Transverse colon (tissue), 4 donors: ENCODE measurements around the gene DCTPP1. TPM values are rescaled to one million over a fixed set of nuclear protein-coding genes. Genes with fewer than 3 reads are reported as not detected.
"Not testable (repeated sequence)": the region's sequence is repeated elsewhere in the genome, so short reads cannot be mapped to it uniquely, and the experiment has no call there.

Source experiments
- DNase-seq: peaks from one replicate; pipeline ENCODE4 v3.0.0-alpha.2; 2019
- H3K27ac ChIP-seq, 4 donors: fragments of 200-600 bp; sonication (generic); 2 replicates each; pipeline ENCODE4 v1.5.1; 2016 to 2018; ENCODE audit warnings: inconsistent platforms in 4 of 4
- H3K27me3 ChIP-seq: fragments of 200-600 bp; sonication (generic); 2 replicates; pipeline ENCODE4 v1.5.1; 2017; ENCODE audit warnings: inconsistent platforms
- H3K36me3 ChIP-seq, 4 donors: fragments of 200-600 bp; sonication (generic); 2 replicates each; pipeline ENCODE4 v1.5.1; 2017 to 2019; ENCODE audit warnings: inconsistent platforms in 4 of 4
- H3K4me1 ChIP-seq, 4 donors: fragments of 200-600 bp; sonication (generic); 2 replicates each; pipeline ENCODE4 v1.5.1; 2017 to 2020; ENCODE audit warnings: inconsistent platforms in 4 of 4
- H3K4me3 ChIP-seq, 4 donors: fragments of 200-600 bp; sonication (generic); 1 replicate in 1 of 4; 2 replicates in 3 of 4; pipeline versions ENCODE4 v1.5.1 to v1.6.1; 2017 to 2019; ENCODE audit warnings: inconsistent platforms in 4 of 4
- H3K9me3 ChIP-seq, 2 donors: fragments of 200-600 bp; sonication (generic); 2 replicates each; pipeline ENCODE4 v1.5.1; 2017 to 2019; ENCODE audit warnings: inconsistent platforms in 2 of 2
- EP300 ChIP-seq: sonication (generic); formaldehyde crosslinking; IDR thresholded peaks from one replicate; pipeline ENCODE4 v1.6.1; 2017; ENCODE audit warnings: antibody characterized with exemption, low read depth
- POLR2A ChIP-seq: fragments of 450-650 bp; IDR thresholded peaks from one replicate; pipeline ENCODE4 v1.6.1; 2016; ENCODE audit warnings: antibody characterized with exemption, mild to moderate bottlenecking, moderate library complexity
- POLR2AphosphoS5 ChIP-seq, 3 donors: sonication (generic); formaldehyde crosslinking; IDR thresholded peaks; one replicate each; pipeline ENCODE4 v1.6.1; 2016; ENCODE audit warnings: antibody characterized with exemption in 3 of 3
- WGBS, 2 donors: methylation state at CpG; one replicate each; pipeline ENCODE4 v1.1.5; 2018; ENCODE audit warnings: low coverage in 1 of 2; 5-methylcytosine and 5-hydroxymethylcytosine counted together
- in situ Hi-C, 4 donors: fragments of 200-750 bp; cut with MboI; loops; one replicate each; pipeline versions ENCODE4 v1.15.0 to v1.15.1; 2017; ENCODE audit warnings: low sequenced_read_pairs in 3 of 4, low pct_ligation_motif_present in 1 of 4, low pct_unique_long_range_greater_than_20kb in 1 of 4
- intact Hi-C: fragments of 100-400 bp; cut with DNase I; formaldehyde crosslinking; loops from one replicate; pipeline ENCODE4 v1.15.1; 2023; ENCODE audit warnings: low total_unique reads
- total RNA-seq, 4 donors: library from RNA; depleted of rRNA; stranded (reverse); fragments of >200 nt; gene quantifications; one replicate each; pipeline ENCODE4 v1.1.0, GENCODE V29; 2016
- TF ChIP-seq, protein P1 (sequence below), 5 experiments: fragments of 200-600 bp in 3 of 5; fragments of 450-650 bp in 2 of 5; sonication (generic) in 3 of 5; IDR thresholded peaks; 1 replicate in 2 of 5; 2 replicates in 3 of 5; pipeline ENCODE4 v1.5.1; 2016 to 2017; ENCODE audit warnings: antibody characterized with exemption in 5 of 5, inconsistent platforms in 3 of 5, mild to moderate bottlenecking in 2 of 5, moderate library complexity in 1 of 5

Gene DCTPP1
- total RNA-seq: 10 to 100 TPM; 35.2 to 74.1 (median 50.0) TPM

DNA sequence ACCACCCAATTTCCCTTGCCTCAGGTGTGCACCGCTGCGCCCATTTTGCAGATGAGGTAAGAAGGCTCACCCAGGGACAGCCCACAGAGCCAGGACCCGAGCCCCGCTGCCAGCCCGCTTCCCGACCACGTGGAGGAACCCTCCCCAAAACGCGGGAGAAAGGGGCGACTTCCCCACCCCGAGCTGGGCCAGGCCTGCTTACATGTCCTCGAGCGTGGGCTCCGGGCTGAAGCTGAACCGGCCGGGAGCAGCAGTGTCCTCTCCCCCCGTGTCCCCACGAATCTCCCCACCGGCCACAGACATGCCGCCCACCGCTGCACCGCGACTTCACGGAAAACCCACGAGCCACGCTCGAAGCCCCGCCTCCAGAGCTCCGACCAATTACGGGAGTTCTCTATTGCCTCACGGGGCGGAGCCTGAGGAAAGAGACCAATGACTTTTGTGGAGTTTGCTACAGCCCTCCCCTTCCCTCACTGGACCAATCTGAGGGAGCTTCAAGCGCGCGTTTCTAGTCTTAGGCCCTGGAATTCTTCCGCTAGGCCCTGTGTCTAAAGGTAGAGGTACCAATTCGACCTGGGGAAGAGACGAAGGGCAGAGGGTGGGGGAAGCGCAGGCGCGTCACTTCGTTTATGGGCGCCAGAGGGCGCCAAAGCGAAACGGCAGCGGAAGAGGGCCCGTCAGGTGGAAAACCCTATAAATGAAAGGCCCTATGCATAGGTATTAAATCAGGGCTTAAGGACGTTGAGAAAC is at the start of gene DCTPP1:
Gene DCTPP1 (minus strand): TSS at position 353 of the 750 bp plus-strand sequence. CDS start 50 bp downstream, at position 303.
- H3K27ac ChIP-seq: peak within 1 kb of the TSS; percentile 88 to 92 (median 90)
- H3K36me3 ChIP-seq: no peaks in the 10 kb centered on the region
- intact Hi-C loops: no loop called here
- peak; percentile 97 for DNase-seq
- no peak for TF ChIP-seq EP300
- peak; percentile 48 for TF ChIP-seq POLR2A
- TF ChIP-seq POLR2AphosphoS5 (IDR thresholded peaks at IDR 0.05): peak; percentile 40 to 78 (median 44)
- TF ChIP-seq, protein P1, sequence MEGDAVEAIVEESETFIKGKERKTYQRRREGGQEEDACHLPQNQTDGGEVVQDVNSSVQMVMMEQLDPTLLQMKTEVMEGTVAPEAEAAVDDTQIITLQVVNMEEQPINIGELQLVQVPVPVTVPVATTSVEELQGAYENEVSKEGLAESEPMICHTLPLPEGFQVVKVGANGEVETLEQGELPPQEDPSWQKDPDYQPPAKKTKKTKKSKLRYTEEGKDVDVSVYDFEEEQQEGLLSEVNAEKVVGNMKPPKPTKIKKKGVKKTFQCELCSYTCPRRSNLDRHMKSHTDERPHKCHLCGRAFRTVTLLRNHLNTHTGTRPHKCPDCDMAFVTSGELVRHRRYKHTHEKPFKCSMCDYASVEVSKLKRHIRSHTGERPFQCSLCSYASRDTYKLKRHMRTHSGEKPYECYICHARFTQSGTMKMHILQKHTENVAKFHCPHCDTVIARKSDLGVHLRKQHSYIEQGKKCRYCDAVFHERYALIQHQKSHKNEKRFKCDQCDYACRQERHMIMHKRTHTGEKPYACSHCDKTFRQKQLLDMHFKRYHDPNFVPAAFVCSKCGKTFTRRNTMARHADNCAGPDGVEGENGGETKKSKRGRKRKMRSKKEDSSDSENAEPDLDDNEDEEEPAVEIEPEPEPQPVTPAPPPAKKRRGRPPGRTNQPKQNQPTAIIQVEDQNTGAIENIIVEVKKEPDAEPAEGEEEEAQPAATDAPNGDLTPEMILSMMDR (IDR thresholded peaks at IDR 0.05): peak; percentile 60 to 96 (median 84)
- no peaks in the 10 kb centered on the region for H3K27me3 ChIP-seq
- H3K9me3 ChIP-seq: no peaks in the 10 kb centered on the region
- peaks cover 0 to 23% (median 17%) of the 10 kb centered on the region in 4 donors for H3K4me1 ChIP-seq
- H3K4me3 ChIP-seq: peak within 1 kb of the TSS; percentile 51 to 70 (median 64)
- in situ Hi-C loops: loop anchor here in 2 of 4 donors (10.0 to 25.0 kb wide), 3 partner anchors 95 to 175 kb away; partner anchors contain the start of genes ZNF688 (in 1 of the 2), ZNF764 (in 1 of the 2) and ZNF768 (in 1 of the 2)
- WGBS, 2 donors: 1% methylated on average over 39 of the region's 49 CpGs; no CpG with 5 or more reads in 1 of the 2 donors

DNA sequence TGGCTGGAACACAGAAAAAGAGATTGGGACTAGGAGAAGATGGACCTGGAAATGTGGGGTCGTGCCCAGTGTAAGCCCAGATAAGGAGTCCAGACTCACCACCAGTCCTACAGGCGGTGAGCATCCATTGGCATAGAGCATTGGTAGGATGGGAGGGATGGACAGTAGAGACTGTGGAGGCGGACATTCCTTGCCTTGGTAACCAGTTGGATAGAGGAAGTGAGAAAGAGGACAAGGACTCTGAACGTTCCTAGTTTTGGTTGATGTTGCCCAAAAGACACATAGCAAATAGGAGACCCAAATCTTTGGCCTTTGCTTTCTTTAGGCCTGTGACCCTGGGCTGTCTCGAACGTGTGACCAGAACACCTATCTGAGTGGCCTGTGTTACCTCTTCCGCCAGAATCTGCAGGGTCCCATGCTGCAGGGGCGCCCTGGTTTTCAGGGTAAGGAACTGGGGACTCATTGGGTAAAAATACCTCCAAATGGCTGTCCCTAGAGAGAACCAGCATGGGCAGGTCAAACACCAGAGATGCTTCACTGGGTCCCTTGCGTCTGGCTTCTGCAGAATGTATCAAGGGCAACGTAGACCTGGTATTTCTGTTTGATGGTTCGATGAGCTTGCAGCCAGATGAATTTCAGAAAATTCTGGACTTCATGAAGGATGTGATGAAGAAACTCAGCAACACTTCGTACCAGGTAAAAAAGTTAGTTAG is 49.1 kb upstream of the DCTPP1 start:
- Histone ChIP-seq H3K27ac (no peak overlapping the region), H3K4me1 (no peaks in the 10 kb centered on the region), H3K36me3 (no peaks in the 10 kb centered on the region), H3K27me3 (peaks cover 4% of the 10 kb centered on the region), H3K4me3 (no peak overlapping the region), H3K9me3 (no peaks in the 10 kb centered on the region)
- WGBS, 2 donors: 81 to 84% methylated on average over 5 to 12 of the region's 12 CpGs
- intact Hi-C loops (no loop called here), in situ Hi-C loops (no loop called here)
- TF ChIP-seq, protein P1 (IDR thresholded peaks at IDR 0.05): no peak
- TF ChIP-seq EP300 (no peak), POLR2A (no peak), POLR2AphosphoS5 (IDR thresholded peaks at IDR 0.05) (no peak)
- no peak for DNase-seq

DNA sequence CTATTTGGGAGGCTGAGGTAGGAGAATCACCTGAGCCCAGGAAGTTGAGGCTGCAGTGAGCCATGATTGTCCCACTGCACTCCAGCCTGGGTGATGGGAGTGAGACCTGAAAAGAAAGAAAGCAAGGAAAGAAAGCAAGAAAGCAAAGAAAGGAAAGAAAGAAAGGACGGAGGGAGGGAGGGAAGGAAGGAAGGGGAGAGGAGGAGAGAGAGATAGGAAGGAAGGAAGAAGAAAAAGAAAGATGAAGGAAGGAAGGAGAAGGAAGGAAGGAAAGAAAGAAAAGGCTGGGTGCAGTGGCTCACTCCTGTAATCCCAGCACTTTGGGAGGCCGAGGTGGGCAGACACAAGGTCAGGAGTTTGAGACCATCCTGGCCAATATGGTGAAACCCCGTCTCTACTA is 47.9 kb upstream of the DCTPP1 start:
- DNase-seq, H3K36me3 ChIP-seq: not testable (repeated sequence)

DNA sequence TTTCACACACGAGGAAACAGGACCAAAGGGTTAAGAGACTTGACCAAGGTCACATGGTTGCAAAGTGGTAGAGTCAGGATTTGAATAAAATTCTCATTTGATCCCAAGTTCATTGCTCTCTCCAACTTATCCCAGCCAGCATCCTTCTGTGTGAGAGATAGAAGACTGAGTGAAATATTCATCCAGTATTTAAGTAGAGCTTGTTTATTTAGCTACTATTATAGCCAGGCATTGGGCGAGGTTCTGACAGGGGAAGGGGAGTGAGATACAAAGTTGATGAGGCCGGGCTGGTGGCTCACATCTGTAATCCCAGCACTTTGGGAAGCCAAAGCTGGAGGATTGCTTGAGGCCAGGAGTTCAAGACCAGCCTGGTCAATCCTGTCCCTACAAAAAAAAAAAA is 47.2 kb upstream of the DCTPP1 start:
- peaks cover 8% of the 10 kb centered on the region for H3K27me3 ChIP-seq
- H3K4me3 ChIP-seq: no peak overlapping the region
- no peak for DNase-seq
- intact Hi-C loops: no loop called here
- H3K9me3 ChIP-seq: no peaks in the 10 kb centered on the region
- TF ChIP-seq, protein P1 (IDR thresholded peaks at IDR 0.05): no peak
- TF ChIP-seq POLR2A (no peak), EP300 (no peak), POLR2AphosphoS5 (IDR thresholded peaks at IDR 0.05) (no peak)
- H3K27ac ChIP-seq: no peak overlapping the region
- WGBS, 2 donors: 60 to 69% methylated on average over 1 to 3 of the region's 3 CpGs
- in situ Hi-C loops: no loop called here
- no peaks in the 10 kb centered on the region for H3K4me1 ChIP-seq
- no peaks in the 10 kb centered on the region for H3K36me3 ChIP-seq

More for the DNA sequence above, 47.9 kb upstream of the DCTPP1 start:
- intact Hi-C loops, H3K27me3 ChIP-seq, H3K4me1 ChIP-seq, H3K9me3 ChIP-seq, H3K4me3 ChIP-seq, H3K27ac ChIP-seq, in situ Hi-C loops: not testable (repeated sequence)
- WGBS, 2 donors: 84 to 85% methylated on average over 3 of the region's 3 CpGs
